ENCODE measurements around the gene PTPRN2.
"Not testable (repeated sequence)": the region's sequence is repeated elsewhere in the genome, so short reads cannot be mapped to it uniquely, and the experiment has no call there.

Gene PTPRN2

DNA sequence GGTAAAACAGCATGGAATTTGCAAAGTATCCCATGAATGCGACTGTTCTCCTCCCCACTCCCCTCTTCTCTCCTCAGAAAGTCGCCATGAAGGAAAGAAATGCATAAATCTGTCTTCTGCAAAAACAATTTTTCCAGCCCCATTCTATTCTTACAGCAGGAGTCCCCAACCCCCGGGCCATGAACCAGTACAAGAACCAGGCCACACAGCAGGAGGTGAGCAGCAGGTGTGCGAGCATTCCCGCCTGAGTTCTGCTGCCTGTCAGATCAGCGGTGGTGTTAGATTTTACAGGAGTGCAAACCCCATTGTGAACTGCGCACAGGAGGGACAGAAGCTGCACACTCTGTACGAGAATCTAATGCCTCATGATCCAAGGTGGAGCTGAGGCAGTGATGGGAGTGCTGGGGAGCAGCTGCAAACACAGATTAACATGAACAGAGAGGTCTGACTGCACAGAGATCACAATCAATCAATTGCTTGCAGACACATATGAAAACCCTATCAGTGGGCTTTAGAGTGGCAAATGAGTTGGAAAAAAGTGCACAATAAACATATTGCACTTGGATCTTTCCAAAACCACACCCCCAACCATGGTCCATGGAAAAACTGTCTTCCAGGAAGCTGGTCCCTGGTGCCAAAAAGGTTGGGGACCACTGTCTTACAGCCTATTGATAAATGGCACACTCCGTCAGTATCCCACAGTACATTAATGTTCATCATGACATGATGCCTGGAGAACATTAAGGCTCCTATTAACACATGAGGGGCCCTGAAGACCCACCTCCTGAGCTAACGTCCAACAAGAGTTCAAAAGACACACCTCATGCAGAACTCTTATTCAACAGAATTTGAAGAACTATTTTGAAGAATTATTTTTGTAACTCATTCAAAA, 205.0 kb downstream of the PTPRN2 start:
- TF ChIP-seq, protein P1, sequence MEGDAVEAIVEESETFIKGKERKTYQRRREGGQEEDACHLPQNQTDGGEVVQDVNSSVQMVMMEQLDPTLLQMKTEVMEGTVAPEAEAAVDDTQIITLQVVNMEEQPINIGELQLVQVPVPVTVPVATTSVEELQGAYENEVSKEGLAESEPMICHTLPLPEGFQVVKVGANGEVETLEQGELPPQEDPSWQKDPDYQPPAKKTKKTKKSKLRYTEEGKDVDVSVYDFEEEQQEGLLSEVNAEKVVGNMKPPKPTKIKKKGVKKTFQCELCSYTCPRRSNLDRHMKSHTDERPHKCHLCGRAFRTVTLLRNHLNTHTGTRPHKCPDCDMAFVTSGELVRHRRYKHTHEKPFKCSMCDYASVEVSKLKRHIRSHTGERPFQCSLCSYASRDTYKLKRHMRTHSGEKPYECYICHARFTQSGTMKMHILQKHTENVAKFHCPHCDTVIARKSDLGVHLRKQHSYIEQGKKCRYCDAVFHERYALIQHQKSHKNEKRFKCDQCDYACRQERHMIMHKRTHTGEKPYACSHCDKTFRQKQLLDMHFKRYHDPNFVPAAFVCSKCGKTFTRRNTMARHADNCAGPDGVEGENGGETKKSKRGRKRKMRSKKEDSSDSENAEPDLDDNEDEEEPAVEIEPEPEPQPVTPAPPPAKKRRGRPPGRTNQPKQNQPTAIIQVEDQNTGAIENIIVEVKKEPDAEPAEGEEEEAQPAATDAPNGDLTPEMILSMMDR (IDR thresholded peaks at IDR 0.05; ENCODE audit: low read depth, low read length), result no peak
- DNase-seq (ENCODE audit: extremely low read depth, low read depth), result no peak

DNA sequence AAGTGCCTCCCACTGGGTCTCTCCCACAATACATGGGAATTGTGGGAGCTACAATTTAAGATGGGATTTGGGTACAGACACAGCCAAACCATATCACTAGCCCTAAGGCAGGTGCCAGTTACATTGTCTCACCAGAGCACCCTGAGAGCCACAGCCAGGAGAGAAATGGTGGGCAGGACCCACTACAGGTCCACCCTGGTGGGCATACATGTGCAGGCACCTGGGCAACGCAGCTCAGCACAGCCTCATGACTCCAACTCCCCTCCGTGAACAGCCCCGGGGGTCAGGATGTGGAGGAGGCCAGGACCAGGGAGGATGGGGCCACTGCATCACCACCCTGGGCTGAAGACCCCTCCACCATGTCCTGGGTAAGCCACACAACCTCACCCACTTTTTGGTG, 205.7 kb downstream of the PTPRN2 start:
- TF ChIP-seq, protein P1 (IDR thresholded peaks at IDR 0.05; ENCODE audit: low read depth, low read length), result no peak
- DNase-seq (ENCODE audit: extremely low read depth, low read depth), result no peak

DNA sequence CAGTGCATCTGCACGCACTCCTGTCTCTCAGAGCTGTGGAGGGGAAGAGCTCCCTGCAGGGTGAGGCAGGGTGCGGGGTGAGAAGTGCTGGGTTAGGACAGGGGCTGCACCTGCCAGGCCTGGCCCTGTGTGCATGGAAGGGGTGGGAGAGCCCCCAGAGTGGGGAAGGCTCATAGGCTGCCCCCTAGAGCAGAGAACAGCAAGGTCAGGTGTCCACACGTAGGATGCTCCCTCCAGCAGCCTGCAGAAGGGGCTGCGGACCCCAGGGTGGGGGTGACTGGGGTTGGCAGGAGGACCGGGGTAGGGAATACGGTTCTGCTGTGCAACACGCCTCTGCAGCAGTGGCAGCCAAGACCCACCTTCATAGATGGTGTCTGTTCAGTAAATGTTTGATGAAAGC, 208.6 kb downstream of the PTPRN2 start:
- TF ChIP-seq, protein P1 (IDR thresholded peaks at IDR 0.05; ENCODE audit: low read depth, low read length), result no peak
- no peak for DNase-seq (ENCODE audit: extremely low read depth, low read depth)

DNA sequence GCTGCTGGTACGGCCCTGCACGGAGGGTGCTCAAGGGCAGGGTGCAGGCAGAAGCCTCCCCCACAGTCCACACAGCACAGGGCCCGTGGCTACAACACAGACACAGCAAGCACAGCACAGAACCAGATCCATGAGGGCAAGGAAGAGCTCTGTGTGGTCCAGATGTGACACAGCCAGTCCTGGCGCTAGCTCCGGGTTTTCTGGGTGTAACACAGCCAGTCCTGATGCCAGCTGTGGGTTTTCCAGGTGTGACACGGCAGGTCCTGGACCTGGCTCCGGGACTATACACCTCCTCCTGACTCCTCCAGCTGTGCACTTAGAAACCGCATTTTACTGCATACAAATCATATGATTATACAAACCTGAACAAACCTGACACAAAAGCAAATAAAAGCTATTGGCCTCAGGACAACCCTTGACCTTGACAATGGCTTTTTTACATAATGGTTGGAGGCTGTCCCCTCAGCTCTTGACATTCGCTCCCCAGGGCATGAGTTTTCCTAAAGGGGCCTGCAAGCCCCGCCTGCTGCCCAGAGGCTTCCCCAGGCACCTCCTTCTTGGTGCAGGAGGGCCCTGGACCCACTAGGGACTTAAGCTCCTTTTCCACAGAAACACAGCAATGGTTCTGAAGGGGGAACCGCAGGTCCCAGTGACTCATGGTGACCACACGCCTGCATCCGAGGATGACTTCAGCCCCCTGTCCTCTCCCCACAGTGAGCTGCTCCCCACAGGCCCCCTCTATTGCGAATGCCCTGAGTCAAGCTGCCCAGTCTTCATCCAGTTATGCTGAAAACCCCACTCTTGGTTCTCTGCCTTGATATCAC, 209.6 kb downstream of the PTPRN2 start:
- no peak for DNase-seq (ENCODE audit: extremely low read depth, low read depth)
- TF ChIP-seq, protein P1 (IDR thresholded peaks at IDR 0.05; ENCODE audit: low read depth, low read length), result no peak

DNA sequence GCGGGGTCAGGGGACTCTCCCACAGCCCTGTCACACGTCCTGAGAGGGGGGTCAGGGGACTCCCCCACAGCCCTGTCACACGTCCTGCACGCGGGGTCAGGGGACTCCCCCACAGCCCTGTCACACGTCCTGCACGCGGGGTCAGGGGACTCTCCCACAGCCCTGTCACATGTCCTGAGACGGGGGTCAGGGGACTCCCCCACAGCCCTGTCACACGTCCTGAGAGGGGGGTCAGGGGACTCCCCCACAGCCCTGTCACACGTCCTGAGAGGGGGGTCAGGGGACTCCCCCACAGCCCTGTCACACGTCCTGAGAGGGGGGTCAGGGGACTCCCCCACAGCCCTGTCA, 210.8 kb downstream of the PTPRN2 start:
- not testable (repeated sequence) for DNase-seq (ENCODE audit: extremely low read depth, low read depth)

DNA sequence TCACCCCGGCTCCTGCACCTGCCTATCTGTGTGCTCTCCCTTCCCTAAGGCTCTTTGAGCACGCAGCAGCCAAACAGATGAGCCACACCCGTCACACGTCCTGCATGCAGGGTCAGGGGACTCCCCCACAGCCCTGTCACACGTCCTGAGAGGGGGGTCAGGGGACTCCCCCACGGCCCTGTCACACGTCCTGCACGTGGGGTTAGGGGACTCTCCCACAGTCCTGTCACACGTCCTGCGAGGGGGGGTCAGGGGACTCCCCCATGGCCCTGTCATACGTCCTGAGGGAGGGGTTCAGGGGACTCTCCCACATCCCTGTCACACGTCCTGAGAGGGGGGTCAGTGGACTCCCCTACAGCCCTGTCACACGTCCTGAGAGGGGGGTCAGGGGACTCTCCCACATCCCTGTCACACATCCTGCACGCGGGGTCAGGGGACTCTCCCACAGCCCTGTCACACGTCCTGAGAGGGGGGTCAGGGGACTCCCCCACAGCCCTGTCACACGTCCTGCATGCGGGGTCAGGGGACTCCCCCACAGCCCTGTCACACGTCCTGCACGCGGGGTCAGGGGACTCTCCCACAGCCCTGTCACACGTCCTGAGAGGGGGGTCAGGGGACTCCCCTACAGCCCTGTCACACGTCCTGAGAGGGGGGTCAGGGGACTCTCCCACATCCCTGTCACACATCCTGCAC, 211.3 kb downstream of the PTPRN2 start:
- DNase-seq (ENCODE audit: extremely low read depth, low read depth), result not testable (repeated sequence)

DNA sequence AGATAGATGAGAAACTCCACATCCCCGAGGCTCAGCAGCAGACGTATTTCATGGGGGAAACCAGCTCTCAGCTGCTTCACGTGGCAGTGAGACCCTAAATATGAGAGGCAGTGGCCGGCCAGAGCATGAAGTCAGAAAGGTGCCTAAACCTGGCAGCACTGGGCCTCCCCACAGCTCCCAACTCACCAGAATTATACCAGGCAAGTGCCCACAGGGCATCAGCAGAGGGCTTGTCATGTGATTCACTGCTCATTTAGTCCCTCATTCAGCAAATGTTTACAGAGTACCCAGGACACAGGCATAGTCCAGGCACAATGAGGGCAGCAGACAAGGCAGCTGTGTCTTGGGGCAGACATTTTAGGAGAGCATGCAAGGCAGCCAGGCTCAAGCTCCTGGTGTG, 212.6 kb downstream of the PTPRN2 start:
- DNase-seq (ENCODE audit: extremely low read depth, low read depth), result no peak
- TF ChIP-seq, protein P1 (IDR thresholded peaks at IDR 0.05; ENCODE audit: low read depth, low read length), result no peak

DNA sequence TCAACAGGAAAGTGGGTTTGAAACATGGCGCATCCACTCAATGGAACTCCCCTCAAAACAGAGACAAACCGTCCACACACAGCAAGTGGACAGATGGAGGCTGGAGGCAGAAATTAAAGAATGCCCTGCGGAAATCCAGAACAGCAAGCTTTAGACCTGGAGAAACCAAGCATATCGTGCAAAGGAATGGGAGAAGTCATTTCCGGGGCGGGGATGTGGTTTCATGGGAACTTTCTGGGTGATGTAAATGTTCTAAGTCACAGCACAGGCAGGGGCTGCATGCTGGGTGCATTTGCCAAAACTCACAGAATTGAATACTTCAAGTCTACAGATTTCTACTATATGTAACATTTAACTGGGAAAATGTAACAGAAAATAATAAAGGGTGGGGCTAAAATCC, 213.0 kb downstream of the PTPRN2 start:
- no peak for DNase-seq (ENCODE audit: extremely low read depth, low read depth)
- TF ChIP-seq, protein P1 (IDR thresholded peaks at IDR 0.05; ENCODE audit: low read depth, low read length), result no peak

All from AG09319 (cell line).